Natural killer cell (primary cell): Measurements from ENCODE around the gene SERPINE3. TPM values are rescaled to one million over a fixed set of nuclear protein-coding genes. Genes with fewer than 3 reads are reported as not detected.

Experiments
- ATAC-seq, 3 donors: fragments of 150-1000 bp in 2 of 3; fragments of 200-7000 bp in 1 of 3; cut with Tn5 transposase; 1 replicate in 1 of 3; 2 replicates in 2 of 3; pipeline ENCODE4 v1.10.0; 2021; ENCODE audit warnings: mild to moderate bottlenecking in 2 of 3, moderate library complexity in 2 of 3
- DNase-seq, 2 donors: peaks; one replicate each; pipeline versions ENCODE4 v3.0.0 to v3.0.0-alpha.2; 2013 to 2021; ENCODE audit warnings: mixed read lengths in 1 of 2
- H3K27ac ChIP-seq: one replicate; pipeline ENCODE4 v1.5.1; 2013; ENCODE audit warnings: mild to moderate bottlenecking, low read length
- H3K27me3 ChIP-seq: one replicate; pipeline ENCODE4 v1.6.1; 2013; ENCODE audit warnings: low read length; ENCODE audit not compliant: control insufficient read depth, insufficient read depth
- H3K36me3 ChIP-seq: one replicate; pipeline ENCODE4 v1.6.1; 2013; ENCODE audit warnings: low read length; ENCODE audit not compliant: control insufficient read depth, insufficient read depth
- H3K4me1 ChIP-seq: one replicate; pipeline ENCODE4 v1.6.1; 2013; ENCODE audit warnings: low read length; ENCODE audit not compliant: control insufficient read depth, insufficient read depth
- H3K4me3 ChIP-seq: one replicate; pipeline ENCODE4 v1.5.1; 2013; ENCODE audit warnings: low read length
- H3K9me3 ChIP-seq: one replicate; pipeline ENCODE4 v1.6.1; 2013; ENCODE audit warnings: low read length; ENCODE audit not compliant: control insufficient read depth, insufficient read depth
- H3K27ac Mint-ChIP-seq, 2 donors: one replicate each; pipeline ENCODE4 v1.8.0; 2022; ENCODE audit warnings: mild to moderate bottlenecking in 2 of 2, mixed read lengths in 2 of 2, moderate library complexity in 1 of 2
- H3K27me3 Mint-ChIP-seq, 2 donors: one replicate each; pipeline ENCODE4 v1.8.0; 2022; ENCODE audit warnings: low read depth in 2 of 2, mixed read lengths in 2 of 2
- H3K36me3 Mint-ChIP-seq: one replicate; pipeline ENCODE4 v1.8.0; 2022; ENCODE audit warnings: mixed read lengths
- H3K4me1 Mint-ChIP-seq, 2 donors: one replicate each; pipeline ENCODE4 v1.8.0; 2022; ENCODE audit warnings: mixed read lengths in 2 of 2
- H3K4me3 Mint-ChIP-seq: one replicate; pipeline ENCODE4 v1.8.0; 2022; ENCODE audit warnings: mild to moderate bottlenecking, moderate library complexity, mixed read lengths
- H3K9me3 Mint-ChIP-seq, 2 donors: one replicate each; pipeline ENCODE4 v1.8.0; 2022; ENCODE audit warnings: mixed read lengths in 2 of 2
- WGBS: methylation state at CpG from one replicate; pipeline ENCODE4 v1.1.7; 2013; ENCODE audit warnings: missing lambda C conversion rate; ENCODE audit not compliant: insufficient coverage; 5-methylcytosine and 5-hydroxymethylcytosine counted together
- intact Hi-C: fragments of 100-400 bp; cut with micrococcal nuclease; formaldehyde crosslinking; loops from one replicate; pipeline ENCODE4 v1.14.2; 2022
- total RNA-seq, 4 donors: library from RNA; stranded (reverse); fragments of 120-200 nt in 1 of 4; gene quantifications; one replicate each; pipeline versions ENCODE4 v1.2.3 to v1.2.4, GENCODE V29; 2013 to 2022
- TF ChIP-seq, protein P1 (sequence below): fragments of 200-600 bp; IDR thresholded peaks from one replicate; pipeline ENCODE4 v1.8.0; 2022; ENCODE audit warnings: antibody characterized with exemption

Gene SERPINE3
- total RNA-seq, 3 donors from 2014 or later (not counting 1 experiment from before 2014, with no cell fraction given), result not detected

DNA sequence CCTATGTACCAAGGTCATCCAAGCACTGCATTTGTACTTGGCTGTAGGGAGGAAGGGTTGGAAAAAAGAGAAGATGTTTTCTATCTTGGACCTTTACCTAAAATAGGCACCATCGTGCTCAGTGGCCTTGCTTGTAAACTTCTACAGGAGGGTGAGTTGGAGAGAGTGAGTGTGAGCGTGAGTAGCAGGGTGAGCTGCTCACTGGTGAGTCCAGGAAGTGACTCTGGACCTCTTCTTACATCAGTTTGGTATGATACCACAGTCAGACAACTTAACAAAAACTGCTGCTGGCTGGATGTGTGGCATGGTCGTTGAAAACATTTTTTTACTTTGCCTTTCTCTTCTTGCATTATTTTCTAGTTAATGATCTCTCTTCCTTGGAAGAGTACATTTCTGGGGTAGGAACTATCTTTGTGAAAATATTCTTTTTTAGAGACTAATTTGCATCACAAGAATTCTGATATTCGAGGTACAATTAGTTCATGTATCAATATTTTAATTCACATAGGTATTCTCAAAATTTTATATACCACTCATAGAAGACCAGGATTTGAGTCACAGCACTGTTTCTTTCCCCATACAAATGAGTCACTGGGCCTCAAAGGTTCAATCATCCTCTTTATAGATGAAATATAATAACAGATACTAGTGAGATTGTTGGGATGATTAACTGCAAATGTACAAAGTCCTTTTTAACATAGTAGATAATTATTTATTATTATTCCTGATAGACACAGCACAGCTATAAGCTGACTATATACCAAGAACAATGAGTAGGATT, 651 bp downstream of the SERPINE3 start:
- ATAC-seq, result no peak
- H3K27me3 ChIP-seq, result no peaks in the 10 kb centered on the region
- H3K27ac Mint-ChIP-seq, result no peak overlapping the region
- intact Hi-C loops, result no loop called here
- H3K4me3 Mint-ChIP-seq, result no peak overlapping the region
- TF ChIP-seq, protein P1, sequence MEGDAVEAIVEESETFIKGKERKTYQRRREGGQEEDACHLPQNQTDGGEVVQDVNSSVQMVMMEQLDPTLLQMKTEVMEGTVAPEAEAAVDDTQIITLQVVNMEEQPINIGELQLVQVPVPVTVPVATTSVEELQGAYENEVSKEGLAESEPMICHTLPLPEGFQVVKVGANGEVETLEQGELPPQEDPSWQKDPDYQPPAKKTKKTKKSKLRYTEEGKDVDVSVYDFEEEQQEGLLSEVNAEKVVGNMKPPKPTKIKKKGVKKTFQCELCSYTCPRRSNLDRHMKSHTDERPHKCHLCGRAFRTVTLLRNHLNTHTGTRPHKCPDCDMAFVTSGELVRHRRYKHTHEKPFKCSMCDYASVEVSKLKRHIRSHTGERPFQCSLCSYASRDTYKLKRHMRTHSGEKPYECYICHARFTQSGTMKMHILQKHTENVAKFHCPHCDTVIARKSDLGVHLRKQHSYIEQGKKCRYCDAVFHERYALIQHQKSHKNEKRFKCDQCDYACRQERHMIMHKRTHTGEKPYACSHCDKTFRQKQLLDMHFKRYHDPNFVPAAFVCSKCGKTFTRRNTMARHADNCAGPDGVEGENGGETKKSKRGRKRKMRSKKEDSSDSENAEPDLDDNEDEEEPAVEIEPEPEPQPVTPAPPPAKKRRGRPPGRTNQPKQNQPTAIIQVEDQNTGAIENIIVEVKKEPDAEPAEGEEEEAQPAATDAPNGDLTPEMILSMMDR, result no peak
- 82% methylated on average over 3 of the region's 4 CpGs for WGBS
- no peaks in the 10 kb centered on the region for H3K9me3 ChIP-seq
- H3K36me3 ChIP-seq, result no peaks in the 10 kb centered on the region
- DNase-seq, result no peak
- H3K27ac ChIP-seq, result no peak overlapping the region
- no peaks in the 10 kb centered on the region for H3K9me3 Mint-ChIP-seq
- no peaks in the 10 kb centered on the region for H3K27me3 Mint-ChIP-seq
- H3K4me1 Mint-ChIP-seq, result no peaks in the 10 kb centered on the region
- H3K4me1 ChIP-seq, result no peaks in the 10 kb centered on the region
- H3K4me3 ChIP-seq, result no peak overlapping the region
- H3K36me3 Mint-ChIP-seq, result no peaks in the 10 kb centered on the region

GRCh38 chr13:51341232-51341631, 1.7 kb downstream of the SERPINE3 start:
- H3K4me3 ChIP-seq, result no peak overlapping the region
- H3K27me3 Mint-ChIP-seq, result no peaks in the 10 kb centered on the region
- ATAC-seq (no peak), DNase-seq (no peak)
- H3K4me1 ChIP-seq, result no peaks in the 10 kb centered on the region
- no peaks in the 10 kb centered on the region for H3K36me3 Mint-ChIP-seq
- intact Hi-C loops, result no loop called here
- H3K9me3 Mint-ChIP-seq, result no peaks in the 10 kb centered on the region
- no peaks in the 10 kb centered on the region for H3K4me1 Mint-ChIP-seq
- H3K27ac ChIP-seq, result no peak overlapping the region
- no peak overlapping the region for H3K4me3 Mint-ChIP-seq
- no peaks in the 10 kb centered on the region for H3K9me3 ChIP-seq
- H3K27me3 ChIP-seq, result no peaks in the 10 kb centered on the region
- H3K36me3 ChIP-seq, result no peaks in the 10 kb centered on the region
- TF ChIP-seq, protein P1, result no peak
- no peak overlapping the region for H3K27ac Mint-ChIP-seq
- WGBS, result 89% methylated on average over 2 of the region's 2 CpGs

- H3K27me3 Mint-ChIP-seq, result no peaks in the 10 kb centered on the region
- no peaks in the 10 kb centered on the region for H3K4me1 Mint-ChIP-seq
- WGBS, result 100% methylated on average over 4 of the region's 4 CpGs
- DNase-seq (no peak), ATAC-seq (no peak)
- H3K27ac Mint-ChIP-seq, result no peak overlapping the region
- Histone ChIP-seq H3K4me3 (no peak overlapping the region), H3K27me3 (no peaks in the 10 kb centered on the region), H3K9me3 (no peaks in the 10 kb centered on the region), H3K27ac (no peak overlapping the region), H3K4me1 (no peaks in the 10 kb centered on the region), H3K36me3 (no peaks in the 10 kb centered on the region)
- no peaks in the 10 kb centered on the region for H3K9me3 Mint-ChIP-seq
- TF ChIP-seq, protein P1, result no peak
- H3K4me3 Mint-ChIP-seq, result no peak overlapping the region
- no peaks in the 10 kb centered on the region for H3K36me3 Mint-ChIP-seq
- intact Hi-C loops, result no loop called here
These were observed 2.3 kb downstream of the SERPINE3 start for GRCh38 chr13:51341791-51342190.

DNA sequence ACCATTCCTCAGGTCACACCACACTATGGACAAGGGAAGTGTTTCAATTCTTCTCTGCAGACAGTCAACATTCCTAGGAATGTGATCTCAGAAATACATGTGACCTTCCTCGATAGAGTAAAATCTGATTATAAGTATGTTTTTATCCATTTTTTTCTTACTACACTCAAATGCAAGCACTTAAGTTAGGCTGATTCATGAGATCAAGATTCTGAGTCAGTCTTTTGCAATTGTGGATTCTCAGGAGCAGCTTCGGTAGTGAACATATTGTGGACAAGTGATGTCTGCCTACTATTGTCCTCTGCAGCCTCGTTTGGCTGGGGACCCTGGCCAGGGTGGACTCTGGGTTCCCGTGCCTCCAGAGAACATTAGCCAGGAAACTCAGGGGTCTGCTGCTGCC, 3.2 kb downstream of the SERPINE3 start:
- H3K9me3 Mint-ChIP-seq, result no peaks in the 10 kb centered on the region
- Histone ChIP-seq H3K9me3 (no peaks in the 10 kb centered on the region), H3K4me1 (no peaks in the 10 kb centered on the region), H3K36me3 (no peaks in the 10 kb centered on the region), H3K27ac (no peak overlapping the region), H3K27me3 (no peaks in the 10 kb centered on the region), H3K4me3 (no peak overlapping the region)
- H3K4me3 Mint-ChIP-seq, result no peak overlapping the region
- H3K27ac Mint-ChIP-seq, result no peak overlapping the region
- no peaks in the 10 kb centered on the region for H3K4me1 Mint-ChIP-seq
- DNase-seq, result no peak
- 70% methylated on average over 3 of the region's 4 CpGs for WGBS
- H3K36me3 Mint-ChIP-seq, result no peaks in the 10 kb centered on the region
- intact Hi-C loops, result no loop called here
- TF ChIP-seq, protein P1, result no peak
- ATAC-seq, result no peak
- no peaks in the 10 kb centered on the region for H3K27me3 Mint-ChIP-seq
